Osteocyte (in vitro differentiated cells): ENCODE measurements around the gene MMP11. TPM values are rescaled to one million over a fixed set of nuclear protein-coding genes. Genes with fewer than 3 reads are reported as not detected.
A peak's percentile ranks its signal among the peaks of the same experiment; 100 is the strongest.

Experiments used
- DNase-seq: peaks from one replicate; pipeline ENCODE4 v3.0.0; 2021; ENCODE audit warnings: mixed read lengths; ENCODE audit not compliant: unreplicated experiment; ENCODE audit errors: extremely low spot score
- H3K27ac Mint-ChIP-seq: one replicate; pipeline ENCODE4 v1.8.0; 2021; ENCODE audit warnings: mild to moderate bottlenecking, mixed read lengths; ENCODE audit not compliant: unreplicated experiment
- H3K27me3 Mint-ChIP-seq: one replicate; pipeline ENCODE4 v1.8.0; 2021; ENCODE audit warnings: mixed read lengths; ENCODE audit not compliant: unreplicated experiment
- H3K36me3 Mint-ChIP-seq: one replicate; pipeline ENCODE4 v1.8.0; 2021; ENCODE audit warnings: mixed read lengths; ENCODE audit not compliant: unreplicated experiment
- H3K4me1 Mint-ChIP-seq: one replicate; pipeline ENCODE4 v1.8.0; 2021; ENCODE audit warnings: mixed read lengths; ENCODE audit not compliant: unreplicated experiment
- H3K4me3 Mint-ChIP-seq: one replicate; pipeline ENCODE4 v1.8.0; 2021; ENCODE audit warnings: mild to moderate bottlenecking, moderate library complexity, mixed read lengths; ENCODE audit not compliant: unreplicated experiment
- H3K9me3 Mint-ChIP-seq: one replicate; pipeline ENCODE4 v1.8.0; 2021; ENCODE audit warnings: mixed read lengths; ENCODE audit not compliant: unreplicated experiment
- total RNA-seq: library from RNA; stranded (reverse); gene quantifications from 2 replicates; pipeline ENCODE4 v1.2.1, GENCODE V29; 2021
- TF ChIP-seq, protein P1 (sequence below): fragments of 200-600 bp; sonication (generic); IDR thresholded peaks from 2 replicates; pipeline ENCODE4 v1.5.0; 2021; ENCODE audit warnings: antibody characterized with exemption, mild to moderate bottlenecking, moderate library complexity

Gene MMP11
- total RNA-seq, 1 donor from 2014 or later = 72.5 TPM

DNA sequence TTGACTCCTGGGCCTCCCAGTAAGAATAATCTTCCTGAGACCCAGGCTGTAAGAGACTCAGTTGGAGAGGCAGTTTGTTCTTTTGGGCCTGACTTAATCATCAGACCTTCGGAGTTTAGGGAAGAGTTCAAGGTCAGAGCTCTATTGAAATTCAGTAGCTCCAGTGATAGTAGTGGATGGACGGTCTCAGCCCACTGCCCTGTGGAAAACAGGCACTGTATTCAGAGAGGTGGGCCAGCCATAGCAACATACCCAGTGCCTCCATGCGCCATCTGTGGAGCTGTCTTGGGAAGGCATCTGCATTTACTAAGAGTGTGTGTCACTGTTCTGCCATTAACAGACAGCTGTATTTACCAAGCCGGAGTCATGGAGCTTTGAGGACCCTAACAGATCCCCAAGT lies 17.0 kb downstream of the MMP11 start:
- peak overlapping the region; percentile 18 for H3K27ac Mint-ChIP-seq
- no peak for DNase-seq
- H3K36me3 Mint-ChIP-seq = peaks cover 6% of the 10 kb centered on the region
- peak overlapping the region; percentile 38 for H3K4me3 Mint-ChIP-seq
- no peaks in the 10 kb centered on the region for H3K27me3 Mint-ChIP-seq
- TF ChIP-seq, protein P1, sequence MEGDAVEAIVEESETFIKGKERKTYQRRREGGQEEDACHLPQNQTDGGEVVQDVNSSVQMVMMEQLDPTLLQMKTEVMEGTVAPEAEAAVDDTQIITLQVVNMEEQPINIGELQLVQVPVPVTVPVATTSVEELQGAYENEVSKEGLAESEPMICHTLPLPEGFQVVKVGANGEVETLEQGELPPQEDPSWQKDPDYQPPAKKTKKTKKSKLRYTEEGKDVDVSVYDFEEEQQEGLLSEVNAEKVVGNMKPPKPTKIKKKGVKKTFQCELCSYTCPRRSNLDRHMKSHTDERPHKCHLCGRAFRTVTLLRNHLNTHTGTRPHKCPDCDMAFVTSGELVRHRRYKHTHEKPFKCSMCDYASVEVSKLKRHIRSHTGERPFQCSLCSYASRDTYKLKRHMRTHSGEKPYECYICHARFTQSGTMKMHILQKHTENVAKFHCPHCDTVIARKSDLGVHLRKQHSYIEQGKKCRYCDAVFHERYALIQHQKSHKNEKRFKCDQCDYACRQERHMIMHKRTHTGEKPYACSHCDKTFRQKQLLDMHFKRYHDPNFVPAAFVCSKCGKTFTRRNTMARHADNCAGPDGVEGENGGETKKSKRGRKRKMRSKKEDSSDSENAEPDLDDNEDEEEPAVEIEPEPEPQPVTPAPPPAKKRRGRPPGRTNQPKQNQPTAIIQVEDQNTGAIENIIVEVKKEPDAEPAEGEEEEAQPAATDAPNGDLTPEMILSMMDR = no peak
- peaks cover 37% of the 10 kb centered on the region for H3K4me1 Mint-ChIP-seq
- H3K9me3 Mint-ChIP-seq = no peaks in the 10 kb centered on the region

DNA sequence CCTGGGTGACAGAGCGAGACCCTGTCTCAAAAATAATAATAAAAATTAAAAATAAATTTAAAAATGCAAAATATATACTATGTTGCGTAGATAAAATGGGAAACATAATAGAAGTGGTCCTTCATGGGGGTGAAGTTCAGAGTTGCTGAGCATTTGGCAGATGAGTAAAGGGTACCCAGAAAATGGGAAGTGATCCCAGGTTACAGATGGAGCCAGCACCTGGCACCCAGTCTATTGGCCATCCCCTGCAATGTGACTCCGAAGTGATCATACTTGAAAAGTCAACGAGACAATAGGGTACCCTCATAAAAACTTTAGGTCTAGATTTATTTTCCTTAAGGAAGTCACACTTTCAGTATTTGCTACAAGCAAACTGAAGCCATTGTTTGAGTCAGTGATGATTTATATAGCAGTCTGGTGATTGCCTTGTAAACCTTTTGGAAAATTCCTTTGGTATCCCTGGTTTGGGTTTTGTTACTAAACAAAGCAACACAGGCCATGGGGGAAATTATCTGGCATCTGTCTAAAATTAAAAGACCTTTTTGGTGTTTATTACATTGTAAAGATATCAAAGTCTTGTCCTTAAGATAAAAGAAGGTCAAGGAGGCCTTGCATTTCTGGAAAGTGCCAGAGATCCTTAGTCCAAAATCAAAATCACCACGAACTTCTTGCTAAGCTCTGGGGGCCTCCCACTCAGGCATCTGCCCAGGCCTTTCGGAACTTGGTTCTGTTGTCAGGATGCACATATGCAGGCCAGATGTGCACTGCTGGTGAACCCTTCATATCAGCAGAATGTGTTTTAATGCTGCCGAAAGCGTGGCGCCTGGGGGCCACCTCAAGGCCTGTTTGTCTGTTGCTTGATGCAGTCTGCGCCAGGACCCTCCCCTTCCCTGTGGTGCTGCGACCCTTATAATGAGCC lies 18.4 kb downstream of the MMP11 start:
- TF ChIP-seq, protein P1 = no peak
- Mint-ChIP-seq H3K36me3 (peaks cover 9% of the 10 kb centered on the region), H3K27ac (peak overlapping the region; percentile 18), H3K4me3 (no peak overlapping the region), H3K4me1 (peaks cover 38% of the 10 kb centered on the region), H3K9me3 (no peaks in the 10 kb centered on the region), H3K27me3 (no peaks in the 10 kb centered on the region)
- DNase-seq = no peak

DNA sequence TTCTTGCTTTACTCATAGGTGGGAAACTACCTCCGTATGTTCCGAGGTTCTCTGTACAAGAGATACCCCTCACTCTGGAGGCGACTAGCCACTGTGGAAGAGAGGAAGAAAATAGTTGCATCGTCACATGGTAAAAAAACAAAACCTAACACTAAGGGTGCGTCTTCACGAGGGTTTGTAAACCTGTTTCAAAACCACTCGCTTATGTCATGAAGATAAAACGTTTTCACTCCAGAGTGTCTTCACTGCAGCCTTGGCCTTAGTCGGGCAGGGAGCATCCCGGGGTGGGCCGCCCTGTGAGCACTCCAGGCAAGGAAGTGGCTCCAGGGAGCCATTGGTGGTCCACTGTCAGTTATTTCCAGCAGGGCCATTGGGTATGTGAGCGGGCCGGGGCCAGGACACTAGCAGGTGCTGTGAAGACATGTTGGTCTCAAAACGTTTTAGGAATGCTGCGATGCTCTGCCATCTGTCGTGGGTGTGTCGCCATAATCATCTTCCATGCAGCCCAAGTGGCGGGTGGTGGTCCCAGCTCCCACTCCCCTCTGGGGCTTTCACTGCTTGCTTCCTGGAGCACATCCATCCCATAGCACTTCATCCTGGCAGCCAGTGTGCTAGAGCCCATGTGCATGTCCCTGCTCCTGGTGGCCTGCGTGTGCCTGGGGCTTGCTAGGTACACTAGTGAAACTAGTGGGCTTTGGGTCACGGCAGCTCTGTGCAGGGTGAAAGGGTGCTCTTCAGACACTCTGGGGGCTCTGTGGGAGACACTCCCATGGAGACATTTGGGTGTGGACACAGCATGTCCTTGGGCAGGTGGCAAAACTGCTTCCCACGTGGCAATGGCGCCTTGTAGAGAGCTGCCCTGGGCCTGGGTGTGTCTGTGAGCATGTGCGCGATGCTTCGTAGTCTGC lies 19.3 kb downstream of the MMP11 start:
- H3K36me3 Mint-ChIP-seq = peaks cover 15% of the 10 kb centered on the region

DNA sequence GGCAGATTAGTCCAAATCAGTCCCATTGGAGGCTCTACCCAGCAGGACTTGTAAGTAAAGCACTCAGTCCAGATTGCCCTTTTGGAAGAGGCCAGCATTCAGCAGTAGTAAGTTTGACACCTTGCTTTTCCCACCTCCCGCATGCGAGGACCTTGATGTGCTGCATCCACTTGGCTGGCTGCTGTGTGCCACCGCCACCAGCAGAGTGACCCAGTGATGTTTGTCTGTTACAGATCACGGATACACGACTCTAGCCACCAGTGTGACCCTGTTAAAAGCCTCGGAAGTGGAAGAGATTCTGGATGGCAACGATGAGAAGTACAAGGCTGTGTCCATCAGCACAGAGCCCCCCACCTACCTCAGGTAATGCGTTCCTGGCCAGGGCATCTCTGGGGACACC lies 20.7 kb downstream of the MMP11 start:
- Mint-ChIP-seq H3K4me3 (no peak overlapping the region), H3K27me3 (no peaks in the 10 kb centered on the region), H3K9me3 (no peaks in the 10 kb centered on the region), H3K4me1 (peaks cover 31% of the 10 kb centered on the region), H3K36me3 (peaks cover 15% of the 10 kb centered on the region), H3K27ac (no peak overlapping the region)
- TF ChIP-seq, protein P1 = no peak
- no peak for DNase-seq

More for the DNA sequence above, 19.3 kb downstream of the MMP11 start:
- no peaks in the 10 kb centered on the region for H3K9me3 Mint-ChIP-seq
- peaks cover 39% of the 10 kb centered on the region for H3K4me1 Mint-ChIP-seq
- peak overlapping the region; percentile 18 for H3K27ac Mint-ChIP-seq
- H3K4me3 Mint-ChIP-seq = no peak overlapping the region
- TF ChIP-seq, protein P1 = no peak
- no peak for DNase-seq
- no peaks in the 10 kb centered on the region for H3K27me3 Mint-ChIP-seq
